Activated CD4-positive, alpha-beta T cell treated with anti-CD3 and anti-CD28 coated beads, Interleukin-2, amount 50 U/mL, for 1 hour (primary cell): ENCODE measurements around the gene PPA2.
"Not testable (repeated sequence)": the region's sequence is repeated elsewhere in the genome, so short reads cannot be mapped to it uniquely, and the experiment has no call there.

Experiments used
- DNase-seq: peaks from one replicate; pipeline ENCODE4 v3.0.0-alpha.2; 2020

PPA2 gene

DNA sequence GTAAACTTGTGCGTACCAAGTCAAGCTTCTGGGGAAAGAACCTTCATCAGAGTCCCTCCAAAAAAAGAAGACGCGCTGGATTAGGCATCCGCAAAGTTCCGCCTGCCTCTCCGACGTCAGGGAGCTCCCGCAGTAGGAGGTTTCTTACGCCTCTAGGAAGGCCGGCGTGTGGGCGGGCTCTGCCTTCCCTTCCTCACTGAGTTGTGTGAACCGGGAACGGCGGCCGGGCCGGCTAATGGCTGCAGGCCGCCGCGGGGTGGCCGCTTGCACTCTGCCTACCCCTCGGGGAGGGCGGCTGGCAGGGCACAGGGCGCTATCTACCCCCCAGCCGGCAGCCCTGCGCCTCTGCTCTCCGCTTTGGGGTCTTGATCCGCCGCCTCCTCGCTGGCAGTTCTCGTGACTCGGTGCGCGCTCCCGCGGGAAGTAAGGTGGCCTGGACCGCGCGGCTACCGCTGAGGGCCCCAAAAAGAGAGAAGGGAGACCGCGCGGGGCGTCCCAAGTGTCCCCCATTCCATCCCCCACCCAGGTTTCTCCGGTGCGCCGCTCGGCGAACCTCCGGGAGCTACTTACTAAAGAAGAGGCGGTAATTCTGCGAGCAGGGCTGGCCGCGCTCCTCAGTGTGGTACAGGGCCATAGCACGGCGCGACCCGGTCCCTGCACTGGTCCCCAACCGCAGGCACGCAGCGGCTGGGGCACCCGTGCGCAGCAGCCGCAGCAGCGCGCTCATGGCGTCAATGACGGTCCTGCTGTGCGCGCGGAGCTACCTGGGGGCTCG lies at the start of gene PPA2:
PPA2 (minus strand) TSS at position 739 of the 775 bp plus-strand sequence; CDS start at position 727, 12 bp downstream.
- peak; percentile 80 for DNase-seq

DNA sequence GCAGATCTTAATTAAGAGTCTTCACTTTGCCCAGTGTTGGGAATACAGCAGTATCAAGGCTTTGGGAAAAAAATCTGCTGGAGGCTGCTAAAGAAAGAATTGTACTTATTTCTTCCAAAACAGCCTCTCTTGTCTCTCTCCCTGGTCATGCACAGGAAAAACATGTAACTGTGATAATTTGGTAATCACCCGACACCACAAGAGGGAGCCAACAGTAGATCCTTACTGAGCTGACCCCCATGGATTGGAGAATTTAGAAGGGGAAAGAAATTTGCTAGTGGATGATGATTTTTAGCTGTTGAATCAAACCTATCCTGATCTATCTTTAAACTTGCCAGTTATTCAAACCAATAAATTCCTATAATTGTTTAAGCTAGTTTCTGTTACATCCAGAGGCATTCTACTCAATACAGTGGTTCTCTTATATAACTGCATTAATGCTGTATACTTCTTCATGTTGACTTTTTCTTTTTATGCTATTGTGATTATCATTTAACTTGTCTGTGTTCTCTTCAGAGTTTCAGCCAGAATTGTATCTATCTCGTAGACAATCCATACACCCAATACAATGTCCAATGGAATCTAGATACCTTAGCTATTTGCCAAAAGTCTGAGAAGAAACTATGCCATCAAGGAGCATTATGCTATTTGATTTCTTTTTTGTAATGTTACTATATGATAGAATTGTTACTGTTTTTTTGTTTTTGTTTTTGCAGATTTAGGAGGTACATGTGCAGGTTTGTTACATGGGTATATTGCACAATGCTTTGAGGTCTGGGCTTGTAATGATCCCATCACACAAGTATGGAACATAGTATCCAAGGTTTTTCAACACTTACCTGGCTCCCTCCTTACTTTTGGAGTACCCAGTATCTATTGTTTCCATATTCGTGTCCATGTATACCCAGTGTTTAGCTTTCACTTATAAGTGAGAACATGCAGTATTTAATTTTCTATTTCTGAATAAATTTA lies 47.2 kb upstream of the PPA2 start:
- no peak for DNase-seq

DNA sequence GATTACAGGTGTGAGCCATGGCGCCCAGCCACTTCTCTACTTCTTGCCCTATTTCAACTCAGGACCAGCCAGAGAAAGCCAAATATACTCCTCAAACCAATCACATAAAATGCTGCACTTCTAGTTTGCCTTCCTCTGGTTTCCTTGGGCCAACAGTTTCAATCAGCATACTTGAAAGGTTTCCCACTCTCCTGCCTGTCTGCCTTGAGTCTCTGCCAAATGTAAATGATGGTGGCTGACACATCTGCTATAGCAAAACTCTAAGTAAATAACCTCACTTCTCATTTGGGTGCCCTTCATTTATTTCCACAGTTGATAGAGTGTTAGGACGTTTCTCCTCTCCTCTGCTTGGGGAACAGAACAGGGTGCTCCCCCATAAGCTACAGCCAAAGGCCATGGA lies 36.4 kb upstream of the PPA2 start:
- no peak for DNase-seq

DNA sequence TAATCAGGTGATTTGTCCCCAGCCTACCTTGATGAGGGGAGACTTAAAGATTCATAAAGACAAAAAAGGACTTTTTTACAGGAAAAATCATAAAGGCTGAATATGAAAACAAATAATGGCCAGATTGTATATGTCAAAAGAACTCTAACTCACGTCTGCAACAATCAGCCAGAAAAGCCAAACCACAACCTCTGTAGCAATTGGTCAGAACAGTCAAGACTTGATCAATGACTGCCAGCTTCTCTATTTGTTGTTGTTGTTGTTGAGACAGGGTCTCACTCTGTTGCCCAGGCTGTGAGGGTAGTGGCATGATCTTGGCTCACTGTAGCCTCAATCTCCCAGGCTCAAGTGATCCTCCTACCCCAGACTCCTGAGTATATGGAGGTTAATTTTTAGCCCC lies 35.9 kb upstream of the PPA2 start:
- DNase-seq, result no peak

DNA sequence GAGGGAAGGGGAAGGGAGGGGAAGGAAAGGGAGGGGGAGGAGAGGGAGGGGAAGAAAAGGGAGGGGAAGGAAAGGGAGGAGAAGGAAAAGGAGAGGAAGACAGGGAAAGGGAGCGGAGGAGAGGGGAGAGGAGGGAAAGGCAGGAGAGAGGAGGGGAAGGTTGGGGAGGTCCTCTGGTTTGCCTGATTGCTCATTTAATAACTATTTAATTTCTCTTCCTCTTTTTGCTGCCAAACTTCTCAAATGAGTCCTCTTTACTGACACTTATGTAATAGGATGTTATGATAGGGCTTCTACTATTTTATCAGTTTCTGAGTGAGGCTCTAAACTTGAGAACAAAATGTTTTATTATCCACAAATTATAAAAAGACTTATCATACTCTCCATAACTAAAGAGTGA lies 35.4 kb upstream of the PPA2 start:
- no peak for DNase-seq

DNA sequence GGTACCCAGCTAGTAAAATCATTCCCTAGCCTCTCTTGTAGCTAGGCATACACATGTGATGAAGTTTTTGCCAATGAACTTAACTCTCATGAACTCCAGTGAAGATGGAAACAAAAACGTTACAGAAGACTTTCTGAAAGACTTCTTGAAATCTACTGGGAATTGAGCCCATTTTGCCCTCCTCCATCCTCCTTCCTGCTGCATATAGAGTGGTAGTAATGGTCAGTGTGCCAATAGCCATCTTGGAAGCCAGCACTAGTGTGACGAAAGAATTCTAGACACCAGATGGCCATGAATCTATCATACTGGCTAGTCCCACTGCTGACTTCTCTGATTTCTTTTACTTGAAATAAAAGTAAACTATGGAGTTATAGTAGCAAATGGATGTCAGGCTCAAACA lies 30.9 kb upstream of the PPA2 start:
- DNase-seq, result no peak

DNA sequence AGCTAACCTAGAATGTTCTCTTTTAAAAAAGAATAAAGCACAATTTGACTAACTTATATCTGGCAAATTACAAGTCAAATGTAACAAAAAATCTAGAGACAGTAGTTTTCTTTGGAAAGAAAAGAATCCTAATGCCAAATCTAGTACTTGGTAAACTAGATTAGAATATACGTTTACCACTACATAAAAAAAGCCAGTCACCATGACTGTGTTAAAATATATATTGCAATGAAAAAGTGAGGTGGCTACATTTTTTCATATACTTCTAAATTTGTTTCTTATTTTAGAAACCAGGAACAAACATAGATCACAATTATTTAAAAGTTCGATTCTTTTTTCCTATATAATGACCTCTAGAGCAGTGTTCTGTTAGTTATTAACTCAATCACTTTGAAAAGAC lies 29.6 kb upstream of the PPA2 start:
- no peak for DNase-seq

DNA sequence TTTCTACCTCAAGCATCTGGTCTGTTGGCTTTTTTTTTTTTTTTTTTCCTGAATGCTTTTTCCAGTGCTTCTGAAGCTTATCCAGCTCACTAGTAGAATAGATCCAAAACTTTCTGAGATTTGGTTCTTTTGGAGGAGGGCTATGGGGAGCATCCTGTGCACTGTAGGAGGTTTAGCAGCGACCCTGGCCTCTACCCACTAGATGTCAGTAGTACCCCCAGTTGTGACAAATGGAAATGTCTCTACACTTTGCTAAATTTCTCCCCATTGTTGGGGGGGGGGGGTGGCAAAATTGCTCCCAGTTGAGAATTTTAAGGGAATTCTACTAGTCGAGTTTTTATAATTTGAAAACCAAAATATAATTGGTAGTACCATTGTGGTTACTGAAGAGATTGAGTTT lies 23.0 kb upstream of the PPA2 start:
- DNase-seq, result no peak

DNA sequence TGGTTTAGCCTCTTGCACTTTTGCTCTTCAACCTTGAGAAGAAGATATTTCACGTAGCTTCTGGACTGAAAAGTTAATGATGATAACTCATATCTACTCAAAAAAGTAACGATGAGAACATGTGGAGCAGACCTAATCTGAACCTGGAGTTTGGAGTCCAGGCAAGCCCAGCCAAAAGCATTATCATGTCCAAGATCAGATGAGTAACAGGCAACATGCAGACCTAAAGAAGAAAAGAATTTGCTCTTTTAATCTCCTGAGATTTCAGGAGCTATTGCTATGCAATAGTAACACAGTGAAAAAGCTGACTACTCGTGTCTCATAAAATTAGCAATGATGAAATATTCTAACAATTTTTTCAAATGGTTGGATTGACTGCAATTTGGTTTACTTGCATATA lies 21.8 kb upstream of the PPA2 start:
- DNase-seq, result no peak

DNA sequence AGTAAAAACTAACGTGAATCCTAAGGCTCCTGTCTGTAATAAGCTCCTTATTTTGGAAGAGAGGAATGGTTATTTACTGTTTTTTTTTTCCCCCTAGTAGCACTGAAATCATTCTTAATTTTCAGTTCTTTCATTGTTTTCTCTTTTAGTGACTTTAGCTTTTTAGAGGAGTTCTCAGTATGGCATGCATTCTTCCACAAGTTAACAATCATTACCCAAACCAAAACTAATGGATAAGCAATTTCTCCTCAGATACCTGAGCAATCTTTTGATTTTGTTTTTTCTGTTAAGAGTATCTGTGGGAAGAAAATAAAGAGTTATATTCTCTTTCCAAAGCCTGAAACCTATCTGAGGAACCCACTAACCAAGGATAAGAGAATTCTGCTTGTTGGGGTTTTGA lies 16.7 kb upstream of the PPA2 start:
- no peak for DNase-seq

DNA sequence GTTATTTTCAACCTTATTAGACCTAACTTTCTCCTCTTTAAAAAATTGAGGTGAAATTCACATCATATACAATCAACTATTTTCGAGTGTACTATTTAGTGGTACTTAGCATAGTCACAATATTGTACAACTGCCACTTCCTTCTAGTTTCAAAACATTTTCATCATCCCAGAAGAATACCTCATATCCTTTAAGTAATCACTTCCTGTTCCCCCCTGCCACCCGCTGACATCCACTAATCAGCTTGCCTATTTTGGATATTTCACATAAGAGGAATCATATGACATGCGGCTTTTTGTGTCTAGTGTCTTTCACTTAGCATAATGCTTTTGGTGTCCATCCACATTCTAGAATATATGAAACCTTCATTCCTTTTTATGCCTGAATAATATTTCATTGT lies 10.0 kb upstream of the PPA2 start:
- DNase-seq, result no peak

DNA sequence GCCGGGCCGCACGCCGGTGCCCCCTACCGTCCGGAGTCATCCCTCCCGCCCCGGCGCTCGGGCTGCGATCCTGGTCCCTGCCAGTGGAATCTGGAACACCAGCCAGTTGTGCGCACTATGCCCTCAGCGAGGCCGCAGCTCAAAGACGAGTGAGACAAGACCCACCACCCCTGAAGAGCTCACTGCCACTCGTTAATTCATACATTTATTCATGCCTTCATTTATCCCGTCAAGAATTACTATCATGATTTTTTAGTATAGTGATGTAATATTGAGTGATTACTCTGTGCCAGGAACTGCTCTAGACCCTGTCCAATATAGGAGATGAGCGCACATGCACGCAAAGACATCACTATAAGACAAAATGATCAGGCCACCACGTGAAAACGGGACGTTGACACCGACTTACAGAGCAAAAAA lies 247 bp upstream of the PPA2 start:
- no peak for DNase-seq

DNA sequence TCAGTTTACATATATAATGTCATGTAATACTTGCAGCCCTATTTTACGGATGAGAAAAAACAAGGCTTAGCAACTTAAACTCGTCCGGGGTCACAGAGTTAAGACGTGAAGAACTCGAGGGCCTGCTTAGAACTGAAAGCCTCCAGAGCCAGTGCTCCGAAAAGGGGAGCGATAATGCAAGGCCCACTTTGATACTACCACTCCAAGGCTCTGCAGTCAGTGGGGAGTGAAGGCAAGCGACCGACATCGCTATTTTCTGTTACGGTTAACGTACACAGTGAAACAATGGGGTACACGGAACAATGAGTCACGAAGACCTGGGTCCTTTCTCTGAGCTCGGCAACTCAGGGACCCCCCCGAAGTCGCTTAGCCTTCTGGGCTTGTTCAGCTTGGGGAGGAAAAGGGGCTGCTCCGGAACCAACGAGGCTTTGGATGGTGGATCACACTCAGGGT lies 965 bp downstream of the PPA2 start:
- DNase-seq, result no peak

DNA sequence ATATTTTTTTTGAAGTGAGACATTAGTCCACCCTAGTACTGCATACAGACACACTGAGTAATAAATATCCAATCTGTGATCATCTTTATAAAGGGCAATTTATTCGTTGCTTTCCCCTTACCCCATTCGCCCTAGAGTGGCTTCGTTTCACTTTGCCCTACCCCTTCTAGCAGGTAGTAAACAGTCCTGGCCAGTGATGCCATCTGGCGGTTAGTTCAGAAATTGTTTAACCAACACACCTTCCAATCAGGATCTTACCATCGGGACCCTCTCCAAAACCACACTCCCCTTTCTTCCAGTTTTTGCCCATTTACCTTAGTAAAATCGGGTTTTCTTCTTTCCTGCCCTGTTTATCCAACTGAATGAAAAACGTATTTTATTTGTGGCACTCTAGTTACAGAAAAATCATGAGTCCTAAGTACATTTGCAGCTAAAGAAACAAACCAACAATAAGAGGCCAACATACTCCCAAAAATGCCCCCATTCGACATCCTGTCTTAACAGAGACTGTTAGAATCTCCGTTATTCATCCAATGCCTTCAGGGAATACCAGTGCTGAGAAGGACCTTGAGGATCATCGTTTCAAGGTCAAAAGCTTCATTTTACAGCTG lies 2.2 kb downstream of the PPA2 start:
- peak; percentile 62 for DNase-seq

DNA sequence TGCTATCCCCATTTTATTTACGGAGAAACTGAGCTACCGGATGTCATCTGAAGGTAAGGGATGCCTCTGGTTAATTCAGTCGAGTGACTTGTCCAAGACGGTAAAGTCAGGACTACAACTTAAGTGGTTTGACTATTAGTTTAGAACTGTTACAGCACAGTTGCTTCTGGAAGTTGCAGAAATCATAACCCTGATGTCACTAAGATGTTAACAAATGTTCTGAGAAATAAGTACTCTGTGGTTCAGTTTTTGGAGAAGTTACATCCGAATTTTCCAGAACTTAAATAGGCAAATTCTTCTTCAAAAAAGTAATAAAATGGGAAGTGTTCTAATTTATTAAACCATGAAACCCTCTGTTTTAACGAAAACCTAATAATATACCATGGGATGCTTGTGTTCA lies 3.1 kb downstream of the PPA2 start:
- no peak for DNase-seq

DNA sequence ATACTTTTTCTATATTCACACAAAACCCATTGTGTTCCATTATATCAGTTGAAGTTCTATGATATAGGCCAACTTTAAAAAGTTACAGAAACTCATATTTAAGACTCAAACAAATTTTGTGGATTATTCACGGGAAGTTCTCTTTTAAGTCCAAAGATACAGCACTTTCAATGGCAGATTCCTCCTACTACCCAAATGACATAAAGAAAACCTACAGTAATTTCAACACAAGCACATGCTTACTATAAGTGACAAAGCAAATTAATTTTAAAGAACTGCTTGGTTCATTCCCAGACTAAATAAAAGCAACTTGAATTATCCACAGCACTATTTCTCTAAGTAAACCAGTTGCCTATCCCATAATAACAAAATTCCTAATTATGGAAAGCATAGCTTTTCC lies 4.1 kb downstream of the PPA2 start:
- DNase-seq, result no peak

DNA sequence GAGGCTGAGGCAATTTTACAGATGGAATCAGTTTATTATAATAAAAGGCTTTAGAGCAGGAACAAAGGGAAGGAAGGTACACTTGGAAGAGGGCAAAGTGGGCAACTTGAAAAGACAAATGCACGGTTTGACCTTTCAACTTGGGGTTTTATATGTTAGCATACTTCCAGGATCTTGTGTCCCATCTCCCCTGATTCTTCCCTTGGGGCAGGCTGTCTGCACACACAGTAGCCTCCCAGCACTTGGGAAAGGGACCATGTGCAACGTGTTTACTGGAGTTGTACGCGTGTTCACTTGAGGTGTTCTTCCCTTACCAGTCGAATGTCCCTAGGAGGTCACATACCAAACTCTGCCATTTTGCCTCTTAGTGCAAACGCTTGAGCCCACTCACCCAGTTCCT lies 7.3 kb downstream of the PPA2 start:
- no peak for DNase-seq

DNA sequence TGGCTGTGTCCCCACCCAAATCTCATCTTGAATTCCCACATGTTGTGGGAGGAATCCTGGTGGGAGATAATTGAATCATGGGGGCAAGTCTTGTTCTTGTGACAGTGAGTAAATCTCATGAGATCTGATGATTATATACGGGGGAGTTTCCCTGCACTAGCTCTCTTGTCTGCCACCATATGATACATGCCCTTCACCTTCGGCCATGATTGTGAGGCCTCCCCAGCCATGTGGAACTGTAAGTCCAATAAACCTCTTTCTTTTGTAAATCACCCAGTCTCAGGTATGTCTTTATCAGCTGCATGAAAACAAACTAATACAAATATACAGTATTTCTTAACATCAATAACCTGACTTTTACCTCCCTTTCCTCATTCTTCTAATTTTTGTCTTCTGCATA lies 9.3 kb downstream of the PPA2 start:
- DNase-seq, result not testable (repeated sequence)

DNA sequence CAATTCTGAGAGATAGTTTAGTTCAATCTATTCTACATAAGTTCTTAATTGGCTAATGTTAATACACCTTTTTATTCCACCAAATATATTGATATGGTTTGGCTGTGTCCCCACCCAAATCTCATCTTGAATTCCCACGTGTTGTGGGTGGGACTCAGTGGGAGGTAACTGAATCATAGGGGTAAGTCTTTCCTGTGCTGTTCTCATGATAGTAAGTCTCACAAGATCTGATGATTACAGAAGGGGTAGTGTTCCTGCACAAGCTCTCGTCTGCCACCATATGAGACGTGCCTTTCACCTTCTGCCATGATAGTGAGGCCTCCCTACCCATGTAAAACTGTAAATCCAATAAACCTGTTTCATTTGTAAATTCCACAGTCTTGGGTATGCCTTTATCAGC lies 11.3 kb downstream of the PPA2 start:
- DNase-seq, result no peak

DNA sequence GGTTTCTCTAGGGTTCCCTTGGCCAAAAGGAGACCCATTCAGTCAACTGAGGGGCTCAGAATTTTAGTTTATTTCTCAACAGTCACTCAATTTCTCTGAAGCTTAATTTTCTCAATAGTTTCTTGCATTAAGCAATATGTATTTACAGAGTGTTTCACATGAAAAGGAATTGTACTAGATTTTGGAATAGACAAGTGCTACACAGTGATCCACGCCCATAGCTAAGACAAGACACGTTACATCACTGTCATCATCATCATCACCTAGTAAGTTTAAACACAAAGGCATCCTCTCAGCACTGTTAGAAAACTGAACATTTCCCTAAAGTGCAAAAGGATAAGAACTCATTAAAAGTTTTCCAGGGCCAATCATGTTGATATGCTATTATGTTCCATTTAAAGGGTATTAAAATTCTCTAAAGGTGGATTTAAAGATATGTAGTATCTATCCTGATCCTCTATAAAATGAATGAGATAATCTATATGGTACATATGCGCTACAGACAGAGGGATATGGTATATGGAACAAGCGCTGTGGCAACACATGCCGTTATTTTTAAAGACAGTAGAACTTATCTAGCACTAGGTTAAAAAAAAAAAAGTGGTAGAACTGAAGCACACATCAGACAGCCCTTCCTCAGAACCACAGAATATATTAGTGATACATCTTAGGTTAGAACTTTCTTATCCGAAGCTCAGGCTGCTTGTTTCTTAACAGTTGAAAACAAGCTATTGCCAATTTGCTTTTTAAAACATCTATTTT lies 12.1 kb downstream of the PPA2 start:
- no peak for DNase-seq

DNA sequence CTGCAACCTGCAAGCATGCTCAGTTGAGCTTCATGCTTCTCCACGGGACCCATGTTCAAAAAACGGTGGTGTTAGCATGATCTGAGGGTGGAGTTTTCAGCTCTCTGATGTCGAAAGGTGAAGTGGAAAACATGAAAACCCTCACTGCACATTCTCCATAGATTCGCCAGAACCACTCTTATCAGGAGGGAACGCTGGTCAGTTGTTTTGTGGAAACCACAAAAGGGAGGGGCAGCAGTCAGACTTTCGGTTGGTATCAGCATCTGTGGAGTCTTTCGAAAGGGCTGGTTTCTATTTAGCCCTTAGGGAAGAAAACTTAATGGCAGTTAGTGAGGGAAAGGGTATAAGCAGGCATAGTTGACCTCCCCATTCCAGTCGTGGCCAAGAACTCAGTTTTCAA lies 12.6 kb downstream of the PPA2 start:
- no peak for DNase-seq

DNA sequence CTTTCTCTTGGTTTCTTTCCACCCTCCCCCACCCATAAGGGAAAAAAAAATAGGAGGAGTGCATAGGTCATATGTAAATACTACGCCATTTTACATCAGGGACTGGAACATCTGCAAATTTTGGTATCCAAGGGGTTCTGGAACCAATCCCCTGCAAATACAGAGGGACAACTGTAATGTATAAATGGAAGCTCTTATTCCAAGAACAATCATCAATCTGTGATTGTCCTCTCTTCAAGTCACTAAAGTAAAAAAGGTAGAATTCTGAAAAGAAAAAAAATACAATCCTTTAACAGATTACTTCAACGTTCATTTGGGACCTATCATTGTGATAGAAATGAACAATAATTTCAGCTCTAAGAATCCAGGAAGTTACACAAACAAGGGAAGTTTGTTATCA lies 13.6 kb downstream of the PPA2 start:
- no peak for DNase-seq

DNA sequence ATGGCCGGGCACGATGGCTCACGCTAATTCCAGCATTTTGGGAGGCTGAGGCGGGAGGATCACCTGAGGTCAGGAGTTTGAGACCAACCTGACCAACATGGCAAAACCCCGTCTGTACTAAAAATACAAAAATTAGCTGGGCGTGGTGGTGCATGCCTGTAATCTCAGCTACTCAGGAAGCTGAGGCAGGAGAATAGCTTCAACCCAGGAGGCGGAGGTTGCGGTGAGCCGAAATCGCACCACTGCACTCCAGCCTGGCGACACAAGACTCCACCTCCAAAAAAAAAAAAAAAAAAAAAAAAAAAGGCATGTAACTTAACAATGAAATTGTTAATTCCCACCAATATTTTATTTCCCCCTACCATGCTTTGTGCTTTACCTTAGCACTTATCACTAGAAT lies 15.3 kb downstream of the PPA2 start:
- not testable (repeated sequence) for DNase-seq
